Central memory CD4-positive, alpha-beta T cell (primary cell): ENCODE results near the gene UBAC1.
A peak's percentile ranks its signal among the peaks of the same experiment; 100 is the strongest.
"Not testable (repeated sequence)": the region's sequence is repeated elsewhere in the genome, so short reads cannot be mapped to it uniquely, and the experiment has no call there.

ENCODE experiments used
- DNase-seq: peaks from one replicate; pipeline ENCODE4 v3.0.0; 2022

The UBAC1 gene

GRCh38 chr9:135976531-135976930 lies 15.4 kb upstream of the UBAC1 start:
- no peak for DNase-seq

- DNase-seq, result no peak
These were observed 14.7 kb upstream of the UBAC1 start for GRCh38 chr9:135975834-135976233.

GRCh38 chr9:135974220-135974573 lies 13.0 kb upstream of the UBAC1 start:
- no peak for DNase-seq

- no peak for DNase-seq
These were observed 12.4 kb upstream of the UBAC1 start for GRCh38 chr9:135973277-135974219.

GRCh38 chr9:135971892-135972291 lies 10.7 kb upstream of the UBAC1 start:
- peak; percentile 46 for DNase-seq

- no peak for DNase-seq
These were observed 10.1 kb upstream of the UBAC1 start for GRCh38 chr9:135971111-135971766.

- no peak for DNase-seq
These were observed 9.1 kb upstream of the UBAC1 start for GRCh38 chr9:135970128-135970815.

- no peak for DNase-seq
These were observed 8.0 kb upstream of the UBAC1 start for GRCh38 chr9:135969064-135969683.

GRCh38 chr9:135968601-135969000 lies 7.4 kb upstream of the UBAC1 start:
- no peak for DNase-seq

GRCh38 chr9:135968083-135968476 lies 6.9 kb upstream of the UBAC1 start:
- DNase-seq, result no peak

GRCh38 chr9:135966916-135967260 lies 5.7 kb upstream of the UBAC1 start:
- DNase-seq, result not testable (repeated sequence)

GRCh38 chr9:135965124-135965756 lies 4.1 kb upstream of the UBAC1 start:
- DNase-seq, result no peak

- DNase-seq, result no peak
These were observed 2.8 kb upstream of the UBAC1 start for GRCh38 chr9:135963938-135964337.

- DNase-seq, result no peak
These were observed 2.2 kb upstream of the UBAC1 start for GRCh38 chr9:135963338-135963737.

- DNase-seq, result no peak
These were observed 1.6 kb upstream of the UBAC1 start for GRCh38 chr9:135962696-135963307.

- no peak for DNase-seq
These were observed 880 bp upstream of the UBAC1 start for GRCh38 chr9:135961811-135962695.

- DNase-seq, result no peak
These were observed 529 bp downstream of the UBAC1 start for GRCh38 chr9:135960411-135961276.

- DNase-seq, result no peak
These were observed 1.4 kb downstream of the UBAC1 start for GRCh38 chr9:135959814-135960213.

- no peak for DNase-seq
These were observed 2.7 kb downstream of the UBAC1 start for GRCh38 chr9:135958485-135958884.

GRCh38 chr9:135957431-135957830 lies 3.7 kb downstream of the UBAC1 start:
- DNase-seq, result no peak
